Measurements from ENCODE around the gene CEP43. TPM values are rescaled to one million over a fixed set of nuclear protein-coding genes. Genes with fewer than 3 reads are reported as not detected.
A peak's percentile ranks its signal among the peaks of the same experiment; 100 is the strongest.

CEP43 gene
- total RNA-seq, 1 experiment from 2014 or later: 37.0 TPM

DNA sequence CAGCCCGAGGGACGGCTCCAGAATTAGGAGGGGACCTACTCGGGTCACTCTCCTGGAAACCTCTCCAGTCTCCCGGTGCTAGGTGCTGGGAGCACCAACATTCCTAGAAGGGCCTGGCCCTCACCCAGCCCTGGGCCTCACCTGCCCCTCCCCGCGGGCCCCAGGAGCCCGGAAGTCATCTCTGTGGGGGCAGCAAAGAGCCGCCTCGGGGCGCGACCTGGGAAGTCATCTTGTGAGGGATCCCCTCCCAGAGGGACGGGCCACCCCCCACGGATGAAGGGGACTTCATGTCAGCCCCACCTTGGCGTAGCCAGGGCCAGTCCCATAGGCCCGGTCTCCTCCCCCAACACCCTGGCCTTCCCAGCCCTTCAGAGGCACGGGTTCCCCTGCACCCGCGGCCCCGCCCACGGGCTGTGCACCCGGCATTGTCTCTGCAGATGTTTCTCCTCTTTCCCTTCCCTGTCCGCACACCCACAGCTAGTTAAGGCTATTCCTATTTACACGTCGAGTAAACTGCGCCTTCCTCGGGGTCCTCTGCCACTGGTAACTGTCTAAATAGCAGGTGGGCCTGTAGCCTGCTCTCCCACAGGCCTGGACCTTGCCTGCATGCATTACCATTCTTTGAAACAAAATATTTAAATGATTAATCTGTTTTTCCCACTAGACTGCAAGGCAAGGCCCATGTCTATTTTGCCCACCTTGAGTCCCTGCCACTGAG is 42.0 kb upstream of the CEP43 start:
- Histone ChIP-seq H3K36me3 (ENCODE audit: control insufficient read depth, insufficient read depth, low read length) (no peaks in the 10 kb centered on the region), H3K9me3 (no peaks in the 10 kb centered on the region), H3K4me3 (ENCODE audit: low read depth, low read length) (peak overlapping the region; percentile 93), H3K27me3 (replicated peaks; ENCODE audit: control insufficient read depth, insufficient read depth, low read length) (no peaks in the 10 kb centered on the region), H3K4me1 (peaks cover 22% of the 10 kb centered on the region)
- no peak for TF ChIP-seq CTCF (IDR thresholded peaks at IDR 0.05; ENCODE audit: insufficient read depth in 1 of 2, low read depth in 1 of 2, low read length in 1 of 2, severe bottlenecking in 1 of 2, unreplicated experiment in 1 of 2)
- peak overlapping the region; percentile 73 for H3K4me3 Mint-ChIP-seq (ENCODE audit: unreplicated experiment)
- DNase-seq: peak; percentile 59 to 63
- peaks cover 22% of the 10 kb centered on the region for H3K36me3 Mint-ChIP-seq (ENCODE audit: insufficient read depth, unreplicated experiment)
- CTCF ChIA-PET: interaction anchor here (0.7 to 1.2 kb wide), 4 partner anchors 28 to 185 kb away, joined by 3 to 6 read pairs (median 4); partner anchors contain the start of gene CEP43
- H3K9me3 Mint-ChIP-seq (ENCODE audit: unreplicated experiment): no peaks in the 10 kb centered on the region
- POLR2A ChIA-PET: no interaction called here
- peaks cover 18% of the 10 kb centered on the region for H3K4me1 Mint-ChIP-seq (ENCODE audit: low read depth, unreplicated experiment)
- no peak overlapping the region for H3K27ac Mint-ChIP-seq (ENCODE audit: unreplicated experiment)
- H3K27me3 Mint-ChIP-seq (ENCODE audit: insufficient read depth, unreplicated experiment): no peaks in the 10 kb centered on the region
- BruUV-seq (replicated peaks): TSS peak; percentile 41
- intact Hi-C loops (cut with micrococcal nuclease; ENCODE audit: unreplicated experiment): loop anchor here (2.0 to 5.0 kb wide), 2 partner anchors 32 to 95 kb away; no protein-coding TSS in a partner anchor

DNA sequence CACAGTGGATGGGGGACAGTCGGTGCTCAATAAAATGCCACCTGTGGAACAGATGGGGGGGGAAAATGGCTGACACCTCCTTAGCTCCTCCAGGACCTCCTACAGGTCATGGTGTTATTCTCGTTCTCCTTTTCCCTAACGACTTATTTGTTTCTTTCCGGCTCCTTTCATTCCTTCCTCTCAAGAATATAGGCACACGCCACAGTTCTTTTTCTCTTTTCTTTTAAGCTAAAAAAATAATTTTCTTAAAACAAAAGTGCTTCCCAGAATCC is 41.5 kb upstream of the CEP43 start:
- ChIA-PET CTCF (interaction anchor here (0.7 kb wide), 1 partner anchor 185 kb away, joined by 4 read pairs; no protein-coding TSS in a partner anchor), POLR2A (no interaction called here)
- no peaks in the 10 kb centered on the region for H3K36me3 ChIP-seq (ENCODE audit: control insufficient read depth, insufficient read depth, low read length)
- peaks cover 22% of the 10 kb centered on the region for H3K4me1 ChIP-seq
- intact Hi-C loops (cut with micrococcal nuclease; ENCODE audit: unreplicated experiment): loop anchor here (2.0 to 5.0 kb wide), 2 partner anchors 31 to 95 kb away; no protein-coding TSS in a partner anchor
- peaks cover 22% of the 10 kb centered on the region for H3K36me3 Mint-ChIP-seq (ENCODE audit: insufficient read depth, unreplicated experiment)
- peak overlapping the region; percentile 73 for H3K4me3 Mint-ChIP-seq (ENCODE audit: unreplicated experiment)
- H3K9me3 ChIP-seq: no peaks in the 10 kb centered on the region
- H3K4me1 Mint-ChIP-seq (ENCODE audit: low read depth, unreplicated experiment): peaks cover 18% of the 10 kb centered on the region
- H3K27me3 ChIP-seq (replicated peaks; ENCODE audit: control insufficient read depth, insufficient read depth, low read length): no peaks in the 10 kb centered on the region
- no TSS peak for BruUV-seq (replicated peaks)
- H3K27me3 Mint-ChIP-seq (ENCODE audit: insufficient read depth, unreplicated experiment): no peaks in the 10 kb centered on the region
- no peak for DNase-seq
- H3K4me3 ChIP-seq (ENCODE audit: low read depth, low read length): peak overlapping the region; percentile 93; the same call in 1 of the 2 replicates
- no peaks in the 10 kb centered on the region for H3K9me3 Mint-ChIP-seq (ENCODE audit: unreplicated experiment)
- TF ChIP-seq CTCF (IDR thresholded peaks at IDR 0.05; ENCODE audit: insufficient read depth in 1 of 2, low read depth in 1 of 2, low read length in 1 of 2, severe bottlenecking in 1 of 2, unreplicated experiment in 1 of 2): no peak
- H3K27ac Mint-ChIP-seq (ENCODE audit: unreplicated experiment): no peak overlapping the region

DNA sequence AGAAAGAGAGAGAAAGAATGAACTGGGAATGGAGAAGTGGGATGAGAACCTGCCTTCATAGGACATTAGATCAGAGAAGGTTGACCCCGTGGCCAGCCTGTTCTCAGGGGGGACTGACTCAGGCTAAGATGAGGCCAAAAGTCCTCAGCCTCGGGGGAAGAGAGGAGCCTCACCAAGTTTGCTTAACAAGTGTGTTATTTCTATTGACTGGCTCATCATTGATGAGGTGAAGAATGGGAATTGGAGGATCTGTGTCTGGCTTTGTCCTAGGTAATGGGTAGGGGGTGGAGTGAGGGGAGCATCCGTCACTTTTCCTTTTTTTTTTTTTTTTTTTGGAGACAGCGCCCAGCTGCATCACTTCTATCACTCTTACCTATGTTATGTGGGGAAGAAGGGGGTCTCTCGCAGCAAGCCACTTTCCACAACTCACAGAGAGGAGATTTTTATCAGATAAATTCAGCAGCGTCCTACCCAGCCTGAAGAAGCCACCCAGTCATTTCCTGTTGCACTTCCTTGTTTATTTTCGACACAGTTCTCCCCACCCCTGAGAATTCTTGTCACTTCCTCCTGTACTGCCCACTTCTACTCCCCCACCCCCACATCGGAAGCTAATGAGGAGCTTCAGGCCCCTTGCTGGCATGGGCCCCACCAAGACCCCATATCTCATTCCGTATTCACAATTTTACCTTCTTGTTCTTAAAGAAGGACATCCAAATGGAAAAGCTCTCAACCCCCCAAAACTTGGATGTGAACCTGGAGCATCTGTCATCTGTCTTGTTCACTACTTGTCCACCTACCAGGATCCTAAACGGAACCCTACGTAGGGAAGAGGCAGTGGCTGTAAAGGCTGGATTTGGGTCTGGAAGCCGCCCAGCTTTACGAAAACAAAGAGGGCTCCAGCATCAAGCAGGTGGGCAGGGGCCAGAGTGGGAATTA is 40.0 kb upstream of the CEP43 start:
- DNase-seq: no peak
- BruUV-seq (replicated peaks): no TSS peak
- no peak for TF ChIP-seq CTCF (IDR thresholded peaks at IDR 0.05; ENCODE audit: insufficient read depth in 1 of 2, low read depth in 1 of 2, low read length in 1 of 2, severe bottlenecking in 1 of 2, unreplicated experiment in 1 of 2)
- H3K9me3 ChIP-seq: peaks cover 2% of the 10 kb centered on the region; the same call in 1 of the 2 replicates
- no peak overlapping the region for H3K27ac Mint-ChIP-seq (ENCODE audit: unreplicated experiment)
- peaks cover 24% of the 10 kb centered on the region for H3K4me1 Mint-ChIP-seq (ENCODE audit: low read depth, unreplicated experiment)
- H3K27me3 ChIP-seq (replicated peaks; ENCODE audit: control insufficient read depth, insufficient read depth, low read length): no peaks in the 10 kb centered on the region
- ChIA-PET CTCF (no interaction called here), POLR2A (no interaction called here)
- peaks cover 29% of the 10 kb centered on the region for H3K4me1 ChIP-seq
- no peaks in the 10 kb centered on the region for H3K36me3 ChIP-seq (ENCODE audit: control insufficient read depth, insufficient read depth, low read length)
- no peak overlapping the region for H3K4me3 Mint-ChIP-seq (ENCODE audit: unreplicated experiment)
- H3K36me3 Mint-ChIP-seq (ENCODE audit: insufficient read depth, unreplicated experiment): peaks cover 22% of the 10 kb centered on the region
- no peaks in the 10 kb centered on the region for H3K27me3 Mint-ChIP-seq (ENCODE audit: insufficient read depth, unreplicated experiment)
- no peak overlapping the region for H3K4me3 ChIP-seq (ENCODE audit: low read depth, low read length)
- intact Hi-C loops (cut with micrococcal nuclease; ENCODE audit: unreplicated experiment): loop anchor here (5.0 kb wide), 1 partner anchor 97 kb away; no protein-coding TSS in a partner anchor
- H3K9me3 Mint-ChIP-seq (ENCODE audit: unreplicated experiment): peaks cover 6% of the 10 kb centered on the region
